ENCODE results near the gene CSNK2A1. TPM values are rescaled to one million over a fixed set of nuclear protein-coding genes. Genes with fewer than 3 reads are reported as not detected.

CSNK2A1 gene
- total and polyA plus RNA-seq, 2 donors (not counting 1 experiment from before 2014, with no cell fraction given): 28.3 to 125 TPM

DNA sequence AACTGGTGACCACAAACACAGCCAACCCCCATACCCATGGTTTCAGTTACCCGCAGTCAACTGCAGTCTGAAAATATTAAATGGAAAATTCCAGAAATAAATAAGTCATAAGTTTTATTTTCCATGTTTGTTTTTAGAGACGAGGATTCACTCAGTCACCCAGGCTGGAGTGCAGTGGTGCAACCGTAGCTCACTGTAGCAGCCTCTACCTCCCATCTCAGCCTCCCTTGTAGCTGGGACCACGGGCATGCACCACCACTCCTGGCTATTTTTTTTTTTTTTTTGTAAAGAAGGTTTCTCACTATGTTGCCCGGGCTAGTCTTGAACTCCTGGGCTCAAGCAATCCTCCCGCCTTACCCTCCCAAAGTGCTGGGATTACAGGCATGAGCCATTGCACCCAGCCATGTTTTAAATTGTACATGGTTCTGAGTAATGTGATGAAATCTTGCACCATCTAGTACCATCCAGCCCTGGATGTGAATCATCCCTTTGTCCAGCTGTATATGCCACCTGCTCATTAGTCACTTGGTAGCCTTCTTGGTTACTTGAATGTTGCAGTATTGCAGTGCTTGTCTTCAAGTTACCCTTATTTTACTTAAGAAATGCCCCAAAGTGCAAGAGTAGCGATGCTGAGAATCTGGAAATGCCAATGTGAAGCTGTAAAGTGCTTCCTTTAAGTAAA lies 14.5 kb downstream of the CSNK2A1 start:
- H3K27me3 ChIP-seq (replicated peaks in 1 of 4; ENCODE audit: control extremely low read depth in 1 of 4, control insufficient read depth in 3 of 4, insufficient read depth in 4 of 4, low read length in 3 of 4): no peaks in the 10 kb centered on the region
- H3K9me3 ChIP-seq (ENCODE audit: control extremely low read depth in 1 of 3, control insufficient read depth in 2 of 3, insufficient read depth in 1 of 3, low read length in 2 of 3): peaks cover 4 to 23% (median 11%) of the 10 kb centered on the region in 3 donors
- DNase-seq (no peak), ATAC-seq (ENCODE audit: low read depth) (no peak)
- H4K20me1 ChIP-seq (ENCODE audit: control insufficient read depth, insufficient read depth, low read length, poor library complexity, severe bottlenecking): peaks cover 85% of the 10 kb centered on the region
- Mint-ChIP-seq H3K4me3 (no peak overlapping the region), H3K27ac (no peak overlapping the region), H3K4me1 (peaks cover 33% of the 10 kb centered on the region), H3K27me3 (no peaks in the 10 kb centered on the region), H3K9me3 (ENCODE audit: insufficient read depth) (peaks cover 11% of the 10 kb centered on the region)
- H3K9ac ChIP-seq (ENCODE audit: low read length): no peak overlapping the region
- no peak for TF ChIP-seq EZH2 (IDR thresholded peaks at IDR 0.05; ENCODE audit: borderline replicate concordance, insufficient read depth, low read depth, low read length, poor library complexity, severe bottlenecking)
- no peak for TF ChIP-seq CTCF (IDR thresholded peaks at IDR 0.05)
- 100% methylated on average over 1 of the region's 7 CpGs for WGBS (ENCODE audit: insufficient coverage)
- peaks cover 0 to 3% of the 10 kb centered on the region in 2 donors for H3K4me1 ChIP-seq (ENCODE audit: control insufficient read depth in 2 of 2, insufficient read depth in 2 of 2, low read length in 2 of 2)
- peaks cover 96% of the 10 kb centered on the region for H3K79me2 ChIP-seq (ENCODE audit: control insufficient read depth, insufficient read depth, low read length)
- no peak overlapping the region for H2AFZ ChIP-seq (ENCODE audit: insufficient read depth, low read depth, low read length, poor library complexity, severe bottlenecking)
- no peak overlapping the region for H3K4me2 ChIP-seq (replicated peaks; ENCODE audit: low read depth, low read length, poor library complexity, severe bottlenecking)
- H3K36me3 ChIP-seq (replicated peaks in 1 of 2; ENCODE audit: control extremely low read depth in 1 of 2, control insufficient read depth in 1 of 2, extremely low read depth in 1 of 2, insufficient read depth in 2 of 2, low read length in 1 of 2): peaks cover 15 to 37% of the 10 kb centered on the region in 2 experiments
- intact Hi-C loops (cut with micrococcal nuclease): no loop called here
- CTCF ChIA-PET: interaction anchor here (0.7 kb wide), 1 partner anchor 55 kb away, joined by 3 read pairs; no protein-coding TSS in a partner anchor
- POLR2A ChIA-PET: no interaction called here
- H3K4me3 ChIP-seq (ENCODE audit: control extremely low read depth in 1 of 5, extremely low read depth in 1 of 5, insufficient read depth in 1 of 5, low read depth in 2 of 5, low read length in 4 of 5): no peak overlapping the region
- no peak overlapping the region for H3K27ac ChIP-seq (ENCODE audit: low read length in 2 of 2)

- POLR2A ChIA-PET: no interaction called here
- Mint-ChIP-seq H3K4me1 (peaks cover 21% of the 10 kb centered on the region), H3K4me3 (no peak overlapping the region), H3K27me3 (no peaks in the 10 kb centered on the region), H3K27ac (no peak overlapping the region), H3K9me3 (ENCODE audit: insufficient read depth) (peaks cover 11% of the 10 kb centered on the region)
- H3K27me3 ChIP-seq (replicated peaks in 1 of 4; ENCODE audit: control extremely low read depth in 1 of 4, control insufficient read depth in 3 of 4, insufficient read depth in 4 of 4, low read length in 3 of 4): no peaks in the 10 kb centered on the region
- ATAC-seq (ENCODE audit: low read depth) (no peak), DNase-seq (no peak)
- H4K20me1 ChIP-seq (ENCODE audit: control insufficient read depth, insufficient read depth, low read length, poor library complexity, severe bottlenecking): peaks cover 78% of the 10 kb centered on the region
- H3K4me1 ChIP-seq (ENCODE audit: control insufficient read depth in 2 of 2, insufficient read depth in 2 of 2, low read length in 2 of 2): no peaks in the 10 kb centered on the region
- H3K36me3 ChIP-seq (replicated peaks in 1 of 2; ENCODE audit: control extremely low read depth in 1 of 2, control insufficient read depth in 1 of 2, extremely low read depth in 1 of 2, insufficient read depth in 2 of 2, low read length in 1 of 2): peaks cover 15 to 42% of the 10 kb centered on the region in 2 experiments
- 100% methylated on average over 1 of the region's 2 CpGs for WGBS (ENCODE audit: insufficient coverage)
- no peak overlapping the region for H3K27ac ChIP-seq (ENCODE audit: low read length in 2 of 2)
- intact Hi-C loops (cut with micrococcal nuclease): no loop called here
- H3K9ac ChIP-seq (ENCODE audit: low read length): no peak overlapping the region
- peaks cover 4 to 23% (median 11%) of the 10 kb centered on the region in 3 donors for H3K9me3 ChIP-seq (ENCODE audit: control extremely low read depth in 1 of 3, control insufficient read depth in 2 of 3, insufficient read depth in 1 of 3, low read length in 2 of 3)
- CTCF ChIA-PET: no interaction called here
- no peak overlapping the region for H2AFZ ChIP-seq (ENCODE audit: insufficient read depth, low read depth, low read length, poor library complexity, severe bottlenecking)
- no peak overlapping the region for H3K4me2 ChIP-seq (replicated peaks; ENCODE audit: low read depth, low read length, poor library complexity, severe bottlenecking)
- H3K79me2 ChIP-seq (ENCODE audit: control insufficient read depth, insufficient read depth, low read length): peaks cover 96% of the 10 kb centered on the region
- no peak for TF ChIP-seq CTCF (IDR thresholded peaks at IDR 0.05)
- no peak overlapping the region for H3K4me3 ChIP-seq (ENCODE audit: control extremely low read depth in 1 of 5, extremely low read depth in 1 of 5, insufficient read depth in 1 of 5, low read depth in 2 of 5, low read length in 4 of 5)
Measured at GRCh38 chr20:527571-527886, 16.1 kb downstream of the CSNK2A1 start.
